Peyer's patch (tissue), 4 donors: ENCODE results near the gene HSPB9. TPM values are rescaled to one million over a fixed set of nuclear protein-coding genes. Genes with fewer than 3 reads are reported as not detected.

Experiments
- DNase-seq, 3 donors: peaks; one replicate each; pipeline ENCODE4 v3.0.0-alpha.2; 2017 to 2019
- H3K27ac ChIP-seq, 4 donors: fragments of 200-600 bp; sonication (generic); one replicate each; pipeline ENCODE4 v1.5.1; 2016 to 2019
- H3K27me3 ChIP-seq, 2 donors: fragments of 200-600 bp; sonication (generic); one replicate each; pipeline ENCODE4 v1.5.1; 2019
- H3K36me3 ChIP-seq, 3 donors: fragments of 200-600 bp; sonication (generic); one replicate each; pipeline ENCODE4 v1.5.1; 2016 to 2019
- H3K4me1 ChIP-seq, 4 donors: fragments of 200-600 bp; sonication (generic); one replicate each; pipeline ENCODE4 v1.5.1; 2016 to 2019
- H3K4me3 ChIP-seq, 4 donors: fragments of 200-600 bp; sonication (generic); 1 replicate in 3 of 4; 2 replicates in 1 of 4; pipeline ENCODE4 v1.5.1; 2016 to 2019; ENCODE audit warnings: mild to moderate bottlenecking in 1 of 4
- H3K9me3 ChIP-seq, 4 donors: fragments of 200-600 bp; sonication (generic); one replicate each; pipeline ENCODE4 v1.5.1; 2016 to 2019; ENCODE audit warnings: mild to moderate bottlenecking in 1 of 4
- CTCF ChIP-seq, 6 experiments: fragments of 450-650 bp in 4 of 6; fragments of 200-600 bp in 2 of 6; sonication (generic) in 1 of 6; IDR thresholded peaks; one replicate each; pipeline ENCODE4 v1.5.1; 2017 to 2019; ENCODE audit warnings: antibody characterized with exemption in 6 of 6, mild to moderate bottlenecking in 3 of 6, moderate library complexity in 1 of 6
- POLR2A ChIP-seq, 2 donors: fragments of 450-650 bp; IDR thresholded peaks; one replicate each; pipeline ENCODE4 v1.5.1; 2017; ENCODE audit warnings: antibody characterized with exemption in 2 of 2, mild to moderate bottlenecking in 2 of 2, moderate library complexity in 2 of 2
- total RNA-seq, 4 donors: library from RNA; depleted of rRNA; stranded (reverse); fragments of >200 nt; gene quantifications; one replicate each; pipeline ENCODE4 v1.1.0, GENCODE V29; 2016

The HSPB9 gene, protein sequence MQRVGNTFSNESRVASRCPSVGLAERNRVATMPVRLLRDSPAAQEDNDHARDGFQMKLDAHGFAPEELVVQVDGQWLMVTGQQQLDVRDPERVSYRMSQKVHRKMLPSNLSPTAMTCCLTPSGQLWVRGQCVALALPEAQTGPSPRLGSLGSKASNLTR
- not detected for total RNA-seq

DNA sequence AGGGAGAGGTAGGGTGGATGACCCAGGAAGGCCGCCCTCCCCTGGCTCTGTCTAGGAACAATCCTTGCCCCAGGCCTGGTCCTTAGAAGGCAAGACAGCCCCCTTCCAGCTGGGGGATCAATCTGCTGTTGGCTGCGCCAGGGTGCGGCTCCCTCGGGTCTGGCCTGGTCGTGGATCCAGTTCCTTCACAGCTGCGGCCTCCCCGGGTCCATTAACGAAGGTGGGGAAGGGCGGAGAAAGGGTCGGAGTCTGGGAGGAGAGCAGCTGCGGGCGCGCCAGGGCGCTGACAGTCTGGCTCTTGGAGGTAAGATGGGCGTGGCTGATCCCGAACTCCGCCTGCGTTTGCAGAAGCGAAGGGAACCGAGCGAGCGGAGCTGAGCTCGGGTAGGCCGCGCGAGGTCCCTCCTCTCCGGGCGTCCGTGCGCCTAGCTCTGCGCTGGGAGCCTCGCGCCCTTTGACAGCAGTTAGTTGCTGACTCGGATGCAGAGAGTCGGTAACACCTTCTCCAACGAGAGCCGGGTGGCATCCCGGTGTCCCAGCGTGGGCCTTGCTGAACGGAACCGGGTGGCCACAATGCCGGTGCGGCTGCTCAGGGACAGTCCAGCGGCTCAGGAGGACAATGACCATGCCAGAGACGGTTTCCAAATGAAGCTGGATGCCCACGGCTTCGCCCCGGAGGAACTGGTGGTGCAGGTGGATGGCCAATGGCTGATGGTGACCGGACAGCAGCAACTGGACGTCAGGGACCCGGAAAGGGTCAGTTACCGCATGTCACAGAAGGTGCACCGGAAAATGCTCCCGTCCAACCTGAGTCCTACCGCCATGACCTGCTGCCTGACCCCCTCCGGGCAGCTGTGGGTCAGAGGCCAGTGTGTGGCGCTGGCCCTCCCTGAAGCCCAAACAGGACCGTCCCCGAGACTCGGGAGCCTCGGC, at the start of gene HSPB9:
HSPB9 (plus strand) TSS at position 434 of the 933 bp plus-strand sequence; CDS start at position 481, 47 bp downstream.
- Histone ChIP-seq H3K36me3 (peaks cover 0 to 27% (median 0%) of the 10 kb centered on the region in 3 donors), H3K4me3 (peak within 1 kb of the TSS in 2 of 4 donors; percentile 31 to 34), H3K27ac (peak within 1 kb of the TSS in 2 of 4 donors; percentile 80 to 86), H3K4me1 (peaks cover 0 to 37% (median 2%) of the 10 kb centered on the region in 4 donors), H3K27me3 (no peaks in the 10 kb centered on the region), H3K9me3 (no peaks in the 10 kb centered on the region)
- DNase-seq: peak in 2 of 3 donors; percentile 88 to 90
- TF ChIP-seq POLR2A (IDR thresholded peaks at IDR 0.05) (no peak), CTCF (IDR thresholded peaks at IDR 0.05) (no peak)

DNA sequence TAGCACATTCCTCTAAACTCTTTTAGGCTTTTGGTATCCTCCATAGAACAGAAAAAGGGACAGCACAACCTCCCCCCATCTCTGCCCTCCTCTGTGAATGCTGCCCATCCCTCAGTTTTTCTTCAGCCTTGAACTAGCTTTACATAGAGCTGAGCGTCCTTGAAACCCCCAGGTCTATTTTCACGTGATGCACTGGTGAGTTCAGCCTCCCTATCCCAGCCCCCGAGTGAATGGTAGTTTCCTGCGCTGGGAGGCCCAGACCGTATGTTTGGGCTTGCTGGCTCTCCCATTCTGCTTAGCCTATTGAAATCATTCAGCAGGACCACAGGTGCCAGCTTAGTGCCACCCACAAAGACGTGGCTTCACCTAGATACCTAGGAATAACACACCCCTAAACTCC, 46.8 kb upstream of the HSPB9 start:
- H3K36me3 ChIP-seq: no peaks in the 10 kb centered on the region
- peaks cover 0 to 10% of the 10 kb centered on the region in 2 donors for H3K27me3 ChIP-seq
- TF ChIP-seq CTCF (IDR thresholded peaks at IDR 0.05) (no peak), POLR2A (IDR thresholded peaks at IDR 0.05) (no peak)
- DNase-seq: no peak
- H3K27ac ChIP-seq: no peak overlapping the region
- H3K4me3 ChIP-seq: no peak overlapping the region
- peaks cover 0 to 13% (median 7%) of the 10 kb centered on the region in 4 donors for H3K4me1 ChIP-seq
- H3K9me3 ChIP-seq: no peaks in the 10 kb centered on the region

DNA sequence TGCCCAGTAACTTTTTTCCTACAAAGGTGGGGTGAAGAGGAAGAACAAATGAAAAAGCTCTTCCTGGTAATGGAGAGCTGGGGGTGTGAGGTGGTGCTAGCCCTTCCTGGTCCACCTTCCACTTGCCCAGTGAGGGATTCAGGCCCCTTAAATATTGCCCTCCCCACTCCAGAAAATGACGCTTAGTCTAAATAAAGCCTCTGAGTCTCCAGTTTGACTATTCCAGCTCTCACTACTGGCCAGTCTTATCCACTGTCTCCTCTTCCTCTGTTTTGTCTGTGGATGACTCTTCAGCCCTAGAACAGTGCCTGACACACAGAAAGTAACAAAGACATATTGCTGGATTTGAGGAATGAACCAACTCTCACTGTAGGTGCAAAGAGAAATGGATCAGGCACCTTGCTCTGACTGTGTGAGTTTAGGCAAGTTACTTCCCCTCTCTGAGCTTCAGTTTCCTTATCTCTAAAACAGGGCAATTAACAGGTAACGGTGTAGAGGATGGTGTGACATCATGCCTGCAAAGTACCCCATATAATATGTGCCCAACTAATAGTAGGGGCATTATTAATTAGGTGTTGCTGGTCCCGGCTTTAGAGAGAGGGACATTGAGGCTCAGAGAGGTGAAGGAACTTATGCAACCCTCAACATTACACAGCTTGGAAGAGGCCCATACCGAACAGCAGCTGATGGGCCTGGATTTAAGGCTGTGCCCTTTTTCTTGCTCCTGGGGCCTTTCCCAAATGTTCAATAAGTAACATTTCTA, 45.6 kb upstream of the HSPB9 start:
- H3K27ac ChIP-seq: no peak overlapping the region
- peaks cover 0 to 10% of the 10 kb centered on the region in 2 donors for H3K27me3 ChIP-seq
- H3K36me3 ChIP-seq: no peaks in the 10 kb centered on the region
- DNase-seq: no peak
- TF ChIP-seq CTCF (IDR thresholded peaks at IDR 0.05): no peak
- TF ChIP-seq POLR2A (IDR thresholded peaks at IDR 0.05): no peak
- H3K9me3 ChIP-seq: no peaks in the 10 kb centered on the region
- H3K4me1 ChIP-seq: peaks cover 0 to 9% (median 6%) of the 10 kb centered on the region in 4 donors
- H3K4me3 ChIP-seq: no peak overlapping the region

- Histone ChIP-seq H3K4me1 (peaks cover 0 to 1% (median under 1%) of the 10 kb centered on the region in 4 donors), H3K27me3 (peaks cover 0 to 3% of the 10 kb centered on the region in 2 donors), H3K27ac (no peak overlapping the region), H3K4me3 (no peak overlapping the region), H3K36me3 (no peaks in the 10 kb centered on the region), H3K9me3 (no peaks in the 10 kb centered on the region)
- TF ChIP-seq CTCF (IDR thresholded peaks at IDR 0.05): no peak
- TF ChIP-seq POLR2A (IDR thresholded peaks at IDR 0.05): no peak
- no peak for DNase-seq
Observed at GRCh38 chr17:42077755-42078154, 44.8 kb upstream of the HSPB9 start.

- no peaks in the 10 kb centered on the region for H3K27me3 ChIP-seq
Observed at GRCh38 chr17:42078396-42079043, 44.1 kb upstream of the HSPB9 start.

More at GRCh38 chr17:42078396-42079043, 44.1 kb upstream of the HSPB9 start:
- Histone ChIP-seq H3K9me3 (no peaks in the 10 kb centered on the region), H3K4me3 (no peak overlapping the region), H3K36me3 (no peaks in the 10 kb centered on the region), H3K4me1 (no peaks in the 10 kb centered on the region), H3K27ac (no peak overlapping the region)
- DNase-seq: no peak
- TF ChIP-seq POLR2A (IDR thresholded peaks at IDR 0.05): no peak
- no peak for TF ChIP-seq CTCF (IDR thresholded peaks at IDR 0.05)
